NCI-H1417 treated with DMSO at 0.1 percent for 48 hours (cell line): Measurements from ENCODE around the gene PFKFB4.
"Not testable (repeated sequence)": the region's sequence is repeated elsewhere in the genome, so short reads cannot be mapped to it uniquely, and the experiment has no call there.

Experiments
- DNase-seq: peaks from one replicate; lab custom pipeline; 2025; lab: John Stamatoyannopoulos, UW

PFKFB4 gene

GRCh38 chr3:48492461-48493202, 64.0 kb downstream of the PFKFB4 start:
- DNase-seq = no peak

DNA sequence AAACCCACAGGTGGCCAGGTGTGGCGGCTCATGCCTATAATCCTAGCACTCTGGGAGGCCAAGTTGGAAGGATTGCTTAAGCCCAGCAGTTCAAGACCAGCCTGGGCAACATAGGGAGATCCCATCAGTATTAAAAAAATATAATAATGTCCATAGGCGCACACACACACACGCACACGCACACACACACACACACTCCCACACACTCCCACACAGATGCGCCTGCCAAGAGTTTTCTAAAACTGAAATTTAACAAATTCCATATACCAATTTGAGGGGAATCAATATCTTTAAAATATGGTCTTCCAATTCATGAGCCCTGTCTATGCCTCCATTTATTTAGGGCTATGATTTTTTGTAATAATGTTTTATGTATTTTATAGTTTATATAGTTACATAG, 69.7 kb downstream of the PFKFB4 start:
- DNase-seq = no peak

DNA sequence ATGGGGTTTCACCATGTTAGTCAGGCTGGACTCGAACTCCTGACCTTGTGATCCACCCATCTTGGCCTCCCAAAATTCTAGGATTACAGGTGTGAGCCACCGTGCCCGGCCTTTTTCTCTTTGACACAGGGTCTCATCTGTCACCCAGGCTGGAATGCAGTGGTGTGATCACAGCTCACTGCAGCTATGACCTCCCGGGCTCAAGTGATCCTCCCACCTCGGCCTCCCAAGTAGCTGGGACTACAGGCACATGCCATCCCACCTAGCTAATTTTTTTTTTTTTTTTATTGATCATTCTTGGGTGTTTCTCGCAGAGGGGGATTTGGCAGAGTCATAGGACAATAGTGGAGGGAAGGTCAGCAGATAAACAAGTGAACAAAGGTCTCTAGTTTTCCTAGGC, 73.8 kb downstream of the PFKFB4 start:
- DNase-seq = not testable (repeated sequence)

DNA sequence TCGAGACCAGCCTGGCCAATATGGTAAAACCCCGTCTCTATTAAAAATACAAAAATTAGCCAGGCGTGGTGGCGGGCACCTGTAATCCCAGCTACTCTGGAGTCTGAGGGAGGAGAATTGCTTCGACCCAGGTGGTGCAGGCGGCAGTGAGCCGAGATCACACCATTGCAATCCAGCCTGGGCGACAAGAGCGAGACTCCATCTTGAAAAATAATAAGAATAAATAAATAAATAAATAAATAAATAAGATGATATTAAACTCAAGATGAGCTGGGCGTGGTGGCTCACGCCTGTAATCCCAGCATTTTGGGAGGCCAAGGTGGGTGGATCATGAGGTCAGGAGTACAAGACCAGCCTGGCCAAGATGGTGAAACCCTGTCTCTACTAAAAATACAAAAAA, 75.7 kb downstream of the PFKFB4 start:
- not testable (repeated sequence) for DNase-seq

DNA sequence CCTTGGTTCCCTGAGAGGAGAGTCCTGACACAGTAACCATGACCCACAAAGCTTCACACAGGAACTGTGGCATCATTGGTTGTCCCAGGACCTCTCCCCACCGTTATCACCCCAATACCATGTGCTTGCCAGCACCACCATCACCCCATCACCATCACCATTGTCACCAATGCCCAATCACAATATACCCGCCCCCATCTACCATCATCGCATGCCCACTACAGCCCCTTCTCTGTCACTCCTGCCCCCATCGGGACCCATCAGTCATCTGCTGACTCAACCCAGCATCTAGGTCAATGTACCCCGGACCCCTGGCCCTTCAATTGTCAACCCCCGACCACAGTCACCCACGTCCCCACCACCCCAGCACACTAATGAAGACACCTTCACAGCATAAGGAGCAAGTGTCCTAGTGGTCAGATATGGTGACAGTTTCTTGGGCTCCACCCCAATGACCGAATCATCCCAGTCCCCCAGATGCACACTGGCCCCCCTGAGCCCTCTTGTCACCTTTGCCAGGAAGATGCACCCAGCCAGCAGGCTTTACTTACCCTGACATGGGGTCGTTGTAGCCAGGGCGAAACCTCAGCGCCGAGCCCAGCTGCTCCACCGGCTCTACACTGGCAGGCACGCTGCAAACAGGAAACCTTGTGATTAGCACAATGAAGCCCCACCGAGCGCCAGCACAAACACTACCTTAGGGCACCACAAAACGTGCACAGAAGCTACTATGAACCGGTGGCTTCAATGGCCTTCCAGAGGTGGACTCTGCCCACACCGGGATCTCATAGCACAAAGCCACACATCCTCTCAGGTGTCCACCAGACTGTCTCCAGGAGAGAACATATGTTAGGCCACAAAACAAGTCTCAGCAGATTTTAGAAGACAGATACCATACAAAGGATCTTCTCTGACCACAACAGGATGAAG, 77.7 kb downstream of the PFKFB4 start:
- no peak for DNase-seq

DNA sequence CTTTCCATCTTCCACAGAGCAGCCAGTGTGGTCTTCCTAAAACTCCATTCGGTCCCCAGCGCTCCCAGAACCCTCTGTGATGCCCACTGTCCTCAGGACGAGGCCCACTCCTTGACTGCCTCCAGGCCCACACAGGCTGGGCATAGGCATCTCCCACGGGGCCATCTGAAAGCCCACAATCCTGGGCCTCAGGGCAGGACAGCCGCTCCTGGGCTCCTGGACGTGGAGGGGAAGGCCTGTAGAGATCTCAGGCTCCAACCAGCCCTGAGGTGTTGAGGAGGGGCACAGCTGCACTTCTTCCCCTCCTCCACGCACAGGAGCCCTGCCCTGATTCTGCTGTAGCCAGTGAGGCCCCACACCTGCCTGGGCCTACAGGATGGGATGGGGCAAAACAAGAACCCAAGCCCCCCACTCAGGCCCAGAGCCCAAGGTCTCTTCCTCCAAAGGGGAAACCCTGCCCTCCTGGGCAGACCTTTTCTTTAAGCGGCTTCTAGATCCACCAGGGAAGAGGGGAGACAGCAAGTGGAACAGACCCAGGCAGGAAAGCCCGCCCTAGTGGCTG, 78.6 kb downstream of the PFKFB4 start:
- no peak for DNase-seq

GRCh38 chr3:48476426-48477053, 80.1 kb downstream of the PFKFB4 start:
- DNase-seq = no peak

DNA sequence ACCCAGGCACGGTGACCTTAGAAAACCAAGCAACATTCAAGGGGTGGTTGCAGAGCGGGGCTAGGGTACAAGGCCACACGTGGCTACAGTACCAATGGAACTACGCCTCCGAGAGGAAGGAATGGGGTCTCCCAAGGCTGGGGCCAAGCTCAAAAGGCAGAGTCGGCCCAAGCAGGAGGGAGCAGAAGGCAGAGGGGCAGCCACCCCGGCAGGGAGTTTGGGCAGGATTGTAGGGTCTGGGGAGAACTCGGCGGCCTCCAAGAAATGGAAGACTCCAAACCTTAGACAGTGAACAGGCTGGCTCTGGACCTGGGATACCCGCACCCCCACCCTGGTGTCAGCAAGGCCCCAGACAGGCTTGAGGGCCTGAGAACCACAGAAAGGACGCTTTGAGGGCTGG, 81.4 kb downstream of the PFKFB4 start:
- no peak for DNase-seq

GRCh38 chr3:48474619-48475018, 82.0 kb downstream of the PFKFB4 start:
- no peak for DNase-seq

GRCh38 chr3:48474031-48474430, 82.6 kb downstream of the PFKFB4 start:
- not testable (repeated sequence) for DNase-seq

GRCh38 chr3:48473617-48473952, 83.0 kb downstream of the PFKFB4 start:
- no peak for DNase-seq

GRCh38 chr3:48472923-48473616, 83.5 kb downstream of the PFKFB4 start:
- DNase-seq = no peak

GRCh38 chr3:48472673-48472922, 84.0 kb downstream of the PFKFB4 start:
- no peak for DNase-seq

DNA sequence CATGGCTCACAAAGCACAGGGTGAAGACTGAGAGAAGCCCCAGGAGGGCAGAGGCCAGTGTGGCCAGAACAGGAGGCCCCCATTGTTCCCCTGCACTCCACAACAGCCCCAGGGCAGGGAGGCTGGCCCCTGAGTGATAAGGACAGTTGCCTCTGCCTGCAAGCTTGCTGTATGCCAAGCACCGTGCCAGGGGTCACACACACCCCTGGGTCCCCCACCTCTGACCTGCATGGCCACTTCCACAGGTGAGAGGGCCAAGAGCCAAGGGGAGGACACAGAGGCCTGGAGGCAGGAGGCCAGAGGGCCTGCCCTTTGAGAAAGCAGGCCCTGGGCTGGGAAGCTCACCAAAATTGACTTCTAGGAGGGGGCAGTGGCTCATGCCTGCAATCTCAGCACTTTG, 86.3 kb downstream of the PFKFB4 start:
- DNase-seq = no peak

DNA sequence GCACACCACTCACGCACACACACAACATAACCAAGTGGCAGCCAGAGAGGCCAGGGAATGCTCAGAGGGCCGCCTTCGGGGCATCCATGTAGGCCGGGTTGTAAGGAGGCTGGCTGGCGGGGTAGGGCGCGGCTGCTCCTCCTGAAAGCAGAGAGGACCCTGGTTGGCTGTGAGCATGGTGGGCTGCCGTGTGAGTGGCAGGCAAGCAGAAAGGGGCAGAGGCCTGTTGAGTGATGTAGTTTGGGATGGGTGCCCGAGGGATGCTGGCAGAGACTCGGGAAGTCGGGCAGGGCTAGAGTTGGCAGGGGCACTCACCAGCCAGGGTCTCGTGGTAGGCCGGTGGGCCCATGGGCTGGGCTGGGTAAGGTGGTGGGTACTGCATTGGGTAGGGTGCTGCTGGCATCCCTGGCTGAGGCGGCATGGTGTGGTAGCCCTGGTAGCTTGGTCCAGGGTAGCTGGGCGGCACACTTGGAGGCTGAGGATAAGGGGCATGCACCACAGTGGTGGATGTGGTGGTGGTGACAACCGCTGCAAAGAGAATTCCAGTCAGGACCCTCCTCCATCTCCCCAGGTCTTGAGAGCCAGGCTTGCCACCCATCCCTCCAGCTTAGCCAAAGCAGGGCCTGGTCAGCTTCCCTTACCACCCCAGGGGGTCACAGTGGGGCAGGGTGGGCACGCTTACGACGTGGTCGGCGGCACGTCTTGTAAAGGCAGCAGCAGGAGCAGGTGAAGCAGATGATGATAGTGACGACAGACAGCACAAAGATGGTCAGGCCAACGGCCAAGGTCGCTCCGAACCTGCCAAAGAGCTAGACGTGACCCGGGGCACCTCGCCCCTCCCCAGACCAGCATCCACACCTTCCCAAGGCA, 87.3 kb downstream of the PFKFB4 start:
- DNase-seq = no peak

- no peak for DNase-seq
Measured at GRCh38 chr3:48468329-48468731, 88.3 kb downstream of the PFKFB4 start.
